Muscle of arm (tissue), 14 donors: Measurements from ENCODE around the gene MSL1. TPM values are rescaled to one million over a fixed set of nuclear protein-coding genes. Genes with fewer than 3 reads are reported as not detected.

Source experiments
- DNase-seq: peaks from one replicate; pipeline ENCODE4 v3.0.0-alpha.2; 2013
- long read RNA-seq, 11 donors: transcript quantifications; one replicate each; lab custom pipeline, GENCODE V29; 2026
- polyA plus RNA-seq, 12 donors: library from polyadenylated mRNA; unstranded; fragments of 120-200 nt; gene quantifications; one replicate each; pipeline ENCODE4 v1.2.1, GENCODE V29; 2013; ENCODE audit not compliant: insufficient read length in 12 of 12

Gene MSL1
- polyA plus RNA-seq: 100 to 1,000 TPM in 10 of 12 donors, 10 to 100 TPM in 1, not detected in 1; 95.6 to 172 (median 129) TPM
- long read RNA-seq, donor 1, full-length matches to known transcripts: 40 of 46 reads
- long read RNA-seq, donor 1, partial matches to known transcripts: 6 of 46 reads
- long read RNA-seq, donor 1, other reads (novel, unspliced or antisense): 0 of 46 reads
- long read RNA-seq, donor 2, full-length matches to known transcripts: 12 of 17 reads
- long read RNA-seq, donor 2, partial matches to known transcripts: 5 of 17 reads
- long read RNA-seq, donor 2, other reads (novel, unspliced or antisense): 0 of 17 reads
- long read RNA-seq, donor 3, full-length matches to known transcripts: 9 of 9 reads
- long read RNA-seq, donor 3, partial matches to known transcripts: 0 of 9 reads
- long read RNA-seq, donor 3, other reads (novel, unspliced or antisense): 0 of 9 reads
- long read RNA-seq, donor 4, full-length matches to known transcripts: 9 of 9 reads
- long read RNA-seq, donor 4, partial matches to known transcripts: 0 of 9 reads
- long read RNA-seq, donor 4, other reads (novel, unspliced or antisense): 0 of 9 reads
- long read RNA-seq, donor 5, full-length matches to known transcripts: 42 of 42 reads
- long read RNA-seq, donor 5, partial matches to known transcripts: 0 of 42 reads
- long read RNA-seq, donor 5, other reads (novel, unspliced or antisense): 0 of 42 reads
- long read RNA-seq, donor 6, full-length matches to known transcripts: 17 of 23 reads
- long read RNA-seq, donor 6, partial matches to known transcripts: 6 of 23 reads
- long read RNA-seq, donor 6, other reads (novel, unspliced or antisense): 0 of 23 reads
- long read RNA-seq, donor 7, transcript MSL1-203 (3 exons, 2,081 nt): major isoform, 9 of 9 reads
- long read RNA-seq, donor 7, partial matches to known transcripts: 0 of 9 reads
- long read RNA-seq, donor 7, other reads (novel, unspliced or antisense): 0 of 9 reads
- long read RNA-seq, donor 8, full-length matches to known transcripts: 43 of 43 reads
- long read RNA-seq, donor 8, partial matches to known transcripts: 0 of 43 reads
- long read RNA-seq, donor 8, other reads (novel, unspliced or antisense): 0 of 43 reads
- long read RNA-seq, donor 9, transcript MSL1-203 (3 exons, 2,081 nt): major isoform, 10 of 13 reads
- long read RNA-seq, donor 9, partial matches to known transcripts: 0 of 13 reads
- long read RNA-seq, donor 9, other reads (novel, unspliced or antisense): 0 of 13 reads
- long read RNA-seq, donor 10, full-length matches to known transcripts: 30 of 30 reads
- long read RNA-seq, donor 10, partial matches to known transcripts: 0 of 30 reads
- long read RNA-seq, donor 10, other reads (novel, unspliced or antisense): 0 of 30 reads
- long read RNA-seq, donor 11, full-length matches to known transcripts: 14 of 24 reads
- long read RNA-seq, donor 11, partial matches to known transcripts: 10 of 24 reads
- long read RNA-seq, donor 11, other reads (novel, unspliced or antisense): 0 of 24 reads

DNA sequence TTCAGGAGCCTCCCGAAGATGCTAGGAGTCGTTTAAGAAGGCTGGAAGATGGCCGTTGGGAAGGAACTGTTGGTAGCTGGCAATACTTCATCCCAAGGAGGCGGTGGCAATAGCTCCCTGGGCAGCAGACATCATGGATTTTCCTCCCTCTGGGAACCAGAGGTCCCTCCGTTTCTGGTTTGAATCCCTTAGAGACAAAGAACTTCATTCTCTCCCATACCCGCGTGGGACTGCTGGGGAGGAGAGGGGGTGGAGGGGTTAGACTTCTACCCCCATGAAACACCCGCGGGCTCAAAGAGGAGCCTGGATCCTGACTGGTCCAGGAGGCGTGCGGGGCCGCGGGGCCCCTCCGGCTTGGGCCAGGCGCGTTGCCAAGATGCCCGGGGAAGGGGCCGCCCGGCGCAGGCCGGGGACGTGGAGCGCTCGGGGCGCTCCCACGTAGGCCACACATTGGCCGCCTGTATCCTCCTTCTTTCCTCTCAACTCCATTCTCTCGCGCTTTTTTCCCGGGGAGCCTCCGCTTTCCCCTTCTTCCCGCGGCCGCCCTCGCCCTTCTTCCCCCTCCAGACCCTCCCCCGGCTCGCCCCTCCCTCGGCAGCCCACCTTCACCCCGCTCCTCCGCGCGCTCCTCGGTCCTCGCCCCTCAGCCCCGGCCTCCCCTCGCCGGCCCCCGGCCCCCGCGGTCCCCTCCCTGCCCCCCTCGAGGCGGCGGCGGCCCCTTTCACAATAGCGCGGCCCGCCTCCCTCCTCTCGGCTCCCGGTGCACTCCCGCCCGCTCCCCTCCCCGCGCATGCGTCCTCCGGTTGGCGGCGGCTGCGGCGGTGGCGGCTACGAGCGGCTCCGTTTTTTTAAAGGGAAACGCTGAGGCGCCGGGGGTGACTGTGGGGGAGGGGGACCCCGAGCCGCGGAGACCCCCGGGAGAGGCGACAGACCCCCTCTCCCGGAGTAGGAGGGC is at the start of gene MSL1:
Gene MSL1 (plus strand): TSS at position 791 of the 955 bp plus-strand sequence. CDS start 642 bp downstream, outside the sequence.
- peak; percentile 84 for DNase-seq

DNA sequence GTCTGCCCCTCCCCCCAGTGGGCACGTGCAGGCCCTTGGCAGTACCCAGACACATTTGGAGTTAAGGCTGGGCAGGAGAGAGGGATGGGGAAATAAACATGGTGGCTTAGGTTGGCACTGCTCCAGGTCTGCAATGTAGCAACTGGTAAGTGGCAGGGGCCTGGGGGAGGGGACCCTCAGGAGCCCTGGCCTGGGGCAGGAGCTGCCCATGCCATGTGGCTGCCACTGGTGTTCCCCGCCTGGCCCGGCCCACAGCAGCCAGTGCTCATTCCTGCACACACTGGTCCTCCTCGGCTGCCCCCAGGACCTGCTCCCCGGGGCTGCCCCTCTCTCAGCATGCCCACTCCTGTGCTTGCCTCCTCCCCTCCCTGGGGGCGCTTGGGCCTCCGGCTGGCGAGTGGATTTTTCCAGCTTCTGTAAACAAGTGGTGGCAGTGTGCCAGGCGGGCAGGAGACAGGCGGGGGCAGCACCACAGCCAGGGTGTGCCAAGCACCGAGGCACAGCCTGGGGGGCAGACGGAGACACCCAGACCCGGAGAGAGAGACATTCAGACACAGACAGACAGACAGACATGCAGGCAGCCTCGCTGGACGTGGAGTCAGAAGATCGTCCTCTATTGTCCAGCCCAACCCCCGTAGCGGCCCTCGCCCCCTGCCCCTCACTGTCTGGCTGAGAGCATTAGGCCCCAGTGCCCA is 49.6 kb upstream of the MSL1 start:
- DNase-seq: no peak

DNA sequence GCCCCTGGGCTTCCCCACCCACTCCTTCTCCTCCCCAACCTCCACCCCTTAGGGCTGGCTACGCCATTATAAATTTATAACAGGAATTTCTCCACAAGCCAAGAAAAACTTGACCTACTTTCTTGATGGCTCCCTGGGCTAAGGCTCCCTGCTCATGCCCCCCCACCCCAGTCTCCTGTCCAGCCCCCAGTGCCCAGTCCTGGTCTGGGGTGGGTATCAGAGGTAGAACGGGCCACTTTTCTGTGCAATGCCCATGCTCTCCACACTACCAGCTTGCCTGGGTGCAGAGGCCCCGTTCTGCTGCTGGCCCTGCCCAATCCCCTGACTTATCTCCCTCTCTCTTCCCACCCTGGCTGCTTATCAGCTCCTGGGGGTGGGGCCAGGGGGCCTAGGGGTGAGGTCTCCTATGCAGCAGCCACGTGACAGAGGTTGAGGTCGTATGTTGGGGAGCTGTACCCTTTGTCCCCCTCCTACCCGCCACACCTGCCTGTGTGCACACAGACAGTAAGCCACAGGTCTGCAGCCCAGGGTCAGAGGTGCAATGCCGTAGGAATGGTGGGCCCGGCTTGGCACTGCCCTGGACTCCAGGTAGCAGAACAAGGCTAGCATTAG is 48.9 kb upstream of the MSL1 start:
- DNase-seq: no peak

DNA sequence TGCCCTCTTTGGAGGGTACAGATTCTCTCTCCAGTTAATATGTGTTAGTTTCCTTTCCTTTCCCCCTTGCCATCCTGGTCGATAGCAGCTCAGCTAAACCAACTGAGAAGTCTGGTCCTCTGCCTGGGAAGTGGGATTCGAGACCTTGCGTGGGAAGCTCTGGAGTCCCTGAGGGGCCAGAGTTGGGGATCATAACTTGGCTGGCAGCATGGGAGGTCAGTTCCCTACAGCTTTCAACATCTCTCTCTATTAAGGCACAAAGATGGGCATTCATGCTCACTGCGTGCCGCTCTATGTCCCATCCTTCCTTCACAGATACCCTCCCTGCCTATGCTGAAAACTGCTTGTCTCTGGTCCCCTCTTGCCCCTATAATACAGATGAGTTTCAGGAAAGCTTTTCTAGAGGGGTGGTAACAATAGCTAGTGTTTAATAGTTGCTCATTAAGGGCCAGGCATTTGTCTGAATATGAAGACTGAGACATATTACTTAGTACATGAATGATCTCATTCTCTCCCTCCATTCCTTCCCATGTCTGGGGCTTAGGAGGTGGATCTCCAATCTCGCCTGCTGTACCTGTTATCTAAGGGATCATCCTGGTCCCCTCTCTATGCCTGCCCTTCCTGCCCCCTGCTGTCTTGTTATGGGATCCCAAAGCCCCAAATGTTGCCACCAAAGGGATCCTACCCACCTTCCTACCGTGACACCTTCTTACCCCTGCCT is 48.2 kb upstream of the MSL1 start:
- no peak for DNase-seq

DNA sequence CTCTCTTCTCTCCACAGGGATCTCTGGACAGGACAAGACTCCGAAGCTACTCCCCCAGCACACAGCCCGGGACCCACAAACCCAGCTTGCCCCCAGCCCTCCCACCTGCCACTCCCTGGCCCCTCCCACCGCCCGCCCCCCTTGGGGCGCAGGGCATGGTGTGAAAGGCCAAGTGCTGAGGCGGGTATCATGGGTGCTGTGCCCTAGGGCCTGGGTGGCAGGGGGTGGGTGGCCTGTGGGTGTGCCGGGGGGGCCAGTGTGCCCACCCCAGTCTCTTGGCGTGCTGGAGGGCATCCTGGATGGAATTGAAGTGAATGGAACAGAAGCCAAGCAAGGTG is 47.6 kb upstream of the MSL1 start:
- no peak for DNase-seq

DNA sequence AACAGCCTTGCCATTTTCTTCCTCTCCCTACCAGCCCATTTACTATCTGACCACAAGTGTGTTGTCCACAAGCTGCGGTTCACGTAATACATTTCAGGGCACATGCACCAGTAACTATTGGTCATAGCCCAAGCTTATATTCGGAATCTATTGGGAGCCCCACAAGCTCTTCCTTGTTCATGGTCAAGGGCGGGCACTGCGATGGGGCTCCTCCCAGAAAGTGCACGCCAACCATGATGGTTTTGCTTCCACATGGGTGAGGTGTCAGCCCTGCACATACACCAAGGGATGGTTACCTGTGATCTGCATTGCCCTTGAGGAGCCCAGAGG is 46.9 kb upstream of the MSL1 start:
- DNase-seq: no peak

- no peak for DNase-seq
Measured at GRCh38 chr17:40075201-40075941, 46.4 kb upstream of the MSL1 start.

GRCh38 chr17:40075942-40076498 is 45.8 kb upstream of the MSL1 start:
- DNase-seq: no peak

DNA sequence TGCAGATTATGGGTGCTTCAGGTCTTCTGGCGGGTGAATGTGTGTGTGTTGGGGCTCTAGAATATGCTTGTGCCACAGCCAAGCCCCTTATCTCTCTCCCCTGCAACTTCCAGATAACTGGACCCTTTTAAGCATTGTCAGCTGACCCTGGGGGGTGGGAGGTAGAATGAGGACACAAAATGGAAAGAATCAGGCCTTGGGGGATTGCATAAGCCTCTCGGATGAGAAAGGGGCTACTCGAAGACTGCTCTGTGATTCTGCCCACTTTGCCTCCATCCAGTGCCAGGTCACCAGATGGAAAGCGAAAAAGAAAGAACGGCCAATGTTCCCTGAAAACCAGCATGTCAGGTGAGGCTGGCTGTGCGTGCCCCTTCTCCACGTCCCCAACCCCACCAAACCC is 45.2 kb upstream of the MSL1 start:
- no peak for DNase-seq

- no peak for DNase-seq
Measured at GRCh38 chr17:40079545-40079944, 42.2 kb upstream of the MSL1 start.

DNA sequence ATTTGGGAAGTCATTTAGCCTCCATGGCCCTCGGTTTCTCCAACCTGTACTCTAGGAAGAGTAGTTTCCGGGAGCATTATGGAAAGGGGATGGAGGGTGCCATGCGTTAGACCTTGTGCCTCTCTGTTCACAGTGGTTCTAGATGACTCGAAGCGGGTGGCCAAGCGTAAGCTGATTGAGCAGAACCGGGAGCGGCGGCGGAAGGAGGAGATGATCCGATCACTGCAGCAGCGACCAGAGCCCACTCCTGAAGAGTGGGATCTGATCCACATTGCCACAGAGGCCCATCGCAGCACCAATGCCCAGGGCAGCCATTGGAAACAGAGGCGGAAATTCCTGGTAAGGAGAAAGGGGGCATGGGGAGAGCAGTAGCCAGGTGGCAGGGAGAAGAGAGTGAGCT is 37.3 kb upstream of the MSL1 start:
- DNase-seq: no peak

- DNase-seq: no peak
Measured at GRCh38 chr17:40086150-40087044, 35.4 kb upstream of the MSL1 start.

DNA sequence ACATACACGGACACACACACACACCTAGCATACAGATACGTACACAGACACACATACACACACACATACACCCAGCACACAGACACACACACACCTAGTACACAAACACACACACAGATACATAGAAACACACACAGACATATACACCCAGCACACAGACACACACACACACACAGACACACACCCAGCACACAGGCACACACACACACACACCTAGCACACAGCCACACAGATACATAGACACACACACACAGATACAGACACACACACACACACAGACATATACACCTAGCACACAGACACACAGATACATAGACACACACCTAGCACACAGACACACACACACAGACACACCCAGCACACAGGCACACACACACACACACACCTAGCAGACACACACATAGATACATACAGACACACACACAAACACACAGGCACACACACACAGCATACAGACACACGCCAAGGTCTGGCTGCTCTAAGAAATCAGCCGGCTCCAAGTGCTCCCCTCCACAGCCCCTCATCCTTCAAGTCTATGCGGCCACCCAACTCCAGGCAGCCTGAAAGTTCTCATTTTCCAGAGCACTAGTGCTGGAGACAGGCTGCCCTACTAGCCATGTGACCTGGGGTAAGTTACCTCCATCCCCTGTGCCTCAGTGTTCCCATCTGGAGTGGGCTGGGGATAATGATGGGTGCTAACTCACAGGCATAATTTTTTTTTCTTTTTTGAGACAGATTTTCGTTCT is 34.5 kb upstream of the MSL1 start:
- DNase-seq: no peak

DNA sequence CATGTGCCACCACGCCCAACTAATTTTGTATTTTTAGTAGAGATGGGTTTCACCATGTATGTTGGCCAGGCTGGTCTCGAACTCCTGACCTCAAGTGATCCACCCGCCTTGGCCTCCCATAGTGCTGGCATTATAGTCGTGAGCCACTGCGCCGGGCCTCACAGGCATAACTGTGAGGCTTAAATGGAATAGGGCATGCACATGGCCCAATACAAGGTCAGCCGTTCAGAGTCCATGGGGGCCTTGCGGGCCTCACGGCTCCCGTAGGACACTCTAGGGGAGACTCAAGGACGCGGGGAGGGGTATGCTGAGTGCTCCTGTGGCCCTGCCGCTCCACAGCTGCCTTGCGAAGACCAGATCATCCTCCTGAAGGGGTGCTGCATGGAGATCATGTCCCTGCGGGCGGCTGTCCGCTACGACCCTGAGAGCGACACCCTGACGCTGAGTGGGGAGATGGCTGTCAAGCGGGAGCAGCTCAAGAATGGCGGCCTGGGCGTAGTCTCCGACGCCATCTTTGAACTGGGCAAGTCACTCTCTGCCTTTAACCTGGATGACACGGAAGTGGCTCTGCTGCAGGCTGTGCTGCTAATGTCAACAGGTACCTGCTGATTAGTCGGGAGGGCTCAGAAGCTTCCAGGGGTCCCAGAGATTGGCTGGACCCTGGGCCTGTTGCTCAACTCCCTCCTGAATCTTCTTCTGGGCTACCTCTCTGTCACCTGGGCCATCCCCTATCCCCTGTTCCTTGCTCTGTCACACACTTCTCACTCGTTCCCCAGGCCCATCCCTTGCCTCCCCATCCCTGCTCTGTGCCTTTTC is 33.7 kb upstream of the MSL1 start:
- DNase-seq: no peak
